GM20431 (cell line): Measurements from ENCODE around the gene TMEM86B.

Source experiments
- in situ Hi-C: fragments of 300-500 bp; cut with MseI, MboI; formaldehyde crosslinking; loops from one replicate; pipeline ENCODE4 v1.15.0; 2020; ENCODE audit warnings: low sequenced_read_pairs; ENCODE audit not compliant: unreplicated experiment

Gene TMEM86B

GRCh38 chr19:55244004-55244680 is 15.6 kb upstream of the TMEM86B start:
- in situ Hi-C loops, result no loop called here

DNA sequence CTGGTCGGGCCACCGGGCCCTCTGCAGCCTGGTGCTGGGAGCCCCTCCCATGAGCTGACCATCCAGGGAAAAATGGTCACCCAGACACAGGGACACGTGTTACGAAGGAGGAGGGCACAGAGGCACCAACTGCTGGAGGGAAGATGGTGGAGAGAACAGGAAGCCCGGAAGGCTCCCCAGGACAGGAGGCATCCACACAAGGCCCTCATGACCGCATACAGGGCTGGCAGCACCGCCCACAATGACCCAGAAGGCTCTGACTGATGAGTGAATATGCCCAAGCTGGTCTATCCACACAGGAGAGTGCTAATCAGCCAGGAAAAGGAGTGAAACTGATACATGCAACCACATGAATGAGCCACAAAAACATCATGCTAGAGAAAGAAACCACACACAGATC is 14.0 kb upstream of the TMEM86B start:
- in situ Hi-C loops, result no loop called here

- in situ Hi-C loops, result no loop called here
Measured at GRCh38 chr19:55241935-55242464, 13.4 kb upstream of the TMEM86B start.

- in situ Hi-C loops, result no loop called here
Measured at GRCh38 chr19:55241143-55241934, 12.8 kb upstream of the TMEM86B start.

DNA sequence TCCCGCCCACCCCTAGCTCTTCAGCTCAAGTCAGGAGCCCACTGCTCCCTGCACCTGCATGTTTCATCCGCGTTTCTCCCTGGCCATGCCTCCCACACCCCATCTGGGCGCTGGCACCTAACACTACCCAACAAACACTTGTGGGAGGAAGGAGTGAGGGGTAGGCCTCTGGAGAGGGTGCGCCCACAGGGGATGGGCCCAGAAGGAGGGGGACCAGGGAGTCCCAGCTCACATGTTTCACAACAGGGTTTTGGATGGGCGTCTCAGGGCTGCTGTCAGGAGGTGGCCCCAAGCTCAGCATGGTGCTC is 12.1 kb upstream of the TMEM86B start:
- in situ Hi-C loops, result no loop called here

DNA sequence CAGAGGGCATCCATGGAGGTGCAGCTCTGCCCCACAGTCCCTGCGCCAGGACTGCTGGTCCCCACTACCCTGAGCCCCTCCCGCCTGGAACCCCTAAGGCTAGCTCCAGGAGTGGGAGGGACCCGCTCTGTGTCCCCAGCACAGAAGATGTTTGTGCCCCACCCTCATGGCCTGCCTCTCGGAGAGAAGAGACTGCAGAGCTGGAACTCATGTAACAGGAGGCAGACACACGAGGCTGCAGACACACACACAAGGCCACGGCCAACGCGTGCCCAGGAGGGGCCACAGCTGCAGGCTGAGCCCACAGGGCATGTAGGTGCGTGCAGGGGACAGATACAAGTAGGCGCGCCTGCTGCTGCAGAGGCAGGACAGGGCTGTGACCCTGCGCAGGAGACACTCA is 10.4 kb upstream of the TMEM86B start:
- in situ Hi-C loops, result no loop called here

GRCh38 chr19:55238030-55238429 is 9.5 kb upstream of the TMEM86B start:
- in situ Hi-C loops, result no loop called here

- in situ Hi-C loops, result no loop called here
Measured at GRCh38 chr19:55232986-55233385, 4.4 kb upstream of the TMEM86B start.

DNA sequence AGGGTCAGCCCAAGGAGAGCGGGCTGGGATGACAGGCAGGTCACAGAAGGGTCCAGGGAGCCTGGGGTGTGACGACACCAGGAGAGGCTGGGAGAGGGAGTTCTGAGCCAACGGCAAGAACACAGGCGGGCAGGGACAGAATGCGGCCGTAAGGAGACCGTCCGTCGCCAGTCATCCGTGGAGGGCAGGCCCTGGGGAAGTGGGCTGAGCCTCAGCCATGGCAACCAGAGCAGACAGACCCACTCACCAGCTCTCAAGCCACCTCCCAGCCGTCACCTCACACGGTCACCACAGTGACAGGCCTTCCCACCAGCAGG is 3.7 kb upstream of the TMEM86B start:
- in situ Hi-C loops, result no loop called here

- in situ Hi-C loops, result no loop called here
Measured at GRCh38 chr19:55231391-55232285, 3.1 kb upstream of the TMEM86B start.

DNA sequence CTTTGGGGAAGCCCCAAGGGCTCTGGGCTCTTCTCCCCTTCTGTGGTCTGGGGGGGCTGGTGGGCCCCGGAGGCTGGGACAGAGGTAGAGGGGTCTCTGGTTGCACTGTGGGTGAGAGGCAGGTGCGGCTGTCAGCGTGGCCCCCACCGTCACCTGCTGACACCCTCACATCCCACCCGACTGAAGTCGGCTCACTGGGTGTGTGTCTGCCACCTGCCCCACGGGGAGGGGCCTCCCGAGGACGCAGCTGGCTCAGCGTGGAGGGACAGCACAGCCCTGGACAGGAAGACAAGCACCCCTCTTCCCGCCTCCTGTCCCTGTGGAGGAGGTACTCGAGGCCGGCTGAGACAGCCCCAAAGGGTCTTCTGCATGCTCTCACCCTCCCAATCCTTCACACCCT is 2.2 kb upstream of the TMEM86B start:
- in situ Hi-C loops, result no loop called here

DNA sequence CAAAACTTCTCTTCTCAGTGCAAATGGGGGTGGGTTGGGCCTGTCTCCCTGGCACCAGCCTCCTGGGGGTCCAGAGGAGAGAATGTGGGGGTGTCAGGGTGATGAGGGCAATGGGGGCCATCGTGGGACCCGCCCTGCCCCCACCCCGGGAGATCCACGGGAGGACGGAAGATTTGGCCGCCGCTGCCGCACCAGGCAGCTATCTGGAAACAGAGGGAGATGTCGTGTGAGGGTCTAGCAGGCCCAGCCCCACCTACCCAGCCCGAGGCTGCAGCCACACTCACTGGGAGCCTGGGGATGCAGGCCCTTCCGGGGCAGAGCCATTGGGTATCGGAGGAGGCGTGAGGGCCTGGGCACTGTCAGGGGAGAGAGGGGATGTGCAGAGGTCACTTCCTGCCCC is 1.8 kb upstream of the TMEM86B start:
- in situ Hi-C loops, result no loop called here

GRCh38 chr19:55229789-55230182 is 1.2 kb upstream of the TMEM86B start:
- in situ Hi-C loops, result no loop called here

DNA sequence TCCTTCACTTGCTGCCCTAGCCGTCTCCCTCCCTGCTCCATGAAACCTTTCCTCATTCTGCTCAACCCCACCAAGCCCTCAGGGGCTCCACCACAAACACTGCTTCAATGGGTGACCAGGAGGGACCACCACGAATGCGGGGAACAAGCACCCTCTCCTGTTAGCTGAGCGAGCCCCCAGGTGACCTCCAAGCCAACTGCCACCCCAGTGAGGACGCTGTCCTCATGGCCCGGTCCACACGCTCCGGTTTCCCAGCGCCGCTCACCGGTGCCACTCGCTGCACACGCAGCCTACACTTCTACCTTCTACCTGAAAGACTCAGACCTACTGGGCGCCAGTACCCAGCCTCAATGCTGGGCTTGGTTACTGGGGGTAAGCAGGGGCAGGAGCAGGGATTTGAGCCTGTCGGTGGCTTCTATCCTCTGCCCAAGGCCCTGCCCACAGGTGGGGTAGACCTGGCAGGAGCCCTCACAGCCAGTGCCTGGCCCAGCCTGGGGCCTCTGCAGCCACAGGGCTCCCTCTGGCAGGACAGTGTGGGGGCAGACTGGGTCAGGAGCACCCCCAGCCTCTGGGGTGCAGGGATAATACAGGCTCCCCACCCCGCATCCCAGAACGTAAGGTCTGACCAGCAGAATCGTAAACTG is 704 bp upstream of the TMEM86B start:
- in situ Hi-C loops, result no loop called here

- in situ Hi-C loops, result no loop called here
Measured at GRCh38 chr19:55228015-55228391, 560 bp downstream of the TMEM86B start.

- in situ Hi-C loops, result no loop called here
Measured at GRCh38 chr19:55227241-55228014, 1.1 kb downstream of the TMEM86B start.

- in situ Hi-C loops, result no loop called here
Measured at GRCh38 chr19:55226788-55227187, 1.8 kb downstream of the TMEM86B start.

- in situ Hi-C loops, result no loop called here
Measured at GRCh38 chr19:55226273-55226672, 2.3 kb downstream of the TMEM86B start.

- in situ Hi-C loops, result no loop called here
Measured at GRCh38 chr19:55225415-55225958, 3.1 kb downstream of the TMEM86B start.
